ENCODE results near the gene CCDC61.
A peak's percentile ranks its signal among the peaks of the same experiment; 100 is the strongest.

The CCDC61 gene

DNA sequence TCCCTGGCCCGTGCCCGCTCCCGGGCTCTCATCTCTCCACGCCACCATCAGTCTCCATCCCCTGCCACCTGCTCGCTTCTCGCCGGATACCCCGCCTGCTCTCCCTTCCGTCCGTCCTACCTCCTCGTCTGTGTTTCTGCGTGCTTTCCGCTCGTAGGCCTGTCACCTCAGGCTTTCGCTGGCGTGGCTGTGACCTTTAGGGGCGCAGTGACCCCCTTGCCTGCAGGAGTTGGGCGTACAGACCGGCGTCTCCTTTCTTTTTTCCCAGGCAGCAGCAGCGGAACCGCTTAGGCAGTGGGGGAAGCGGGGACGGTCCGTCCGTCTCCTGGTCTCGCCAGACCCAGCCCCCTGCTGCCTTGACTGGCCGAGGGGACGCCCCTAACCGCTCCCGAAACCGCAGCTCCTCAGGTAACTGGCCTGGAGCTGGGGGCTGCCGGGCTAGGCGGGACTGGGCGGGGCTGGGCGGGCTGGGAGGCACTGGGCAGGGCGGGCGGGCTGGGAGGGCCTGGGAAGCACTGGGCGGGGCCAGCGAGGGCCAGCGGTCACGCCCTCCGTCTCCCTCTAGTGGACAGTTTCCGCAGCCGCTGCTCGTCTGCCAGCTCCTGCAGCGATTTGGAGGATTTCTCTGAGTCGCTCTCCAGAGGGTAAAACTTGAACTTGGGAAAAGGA, 21.3 kb downstream of the CCDC61 start:
- intact Hi-C loops (cut with DNase I; ENCODE audit: low total_unique reads), result loop anchor here (10.0 kb wide), 1 partner anchor 132 kb away; the partner anchor contains the start of gene IRF2BP1
- H3K4me3 ChIP-seq, result peak overlapping the region; percentile 60 to 69
- peaks cover 0 to 3% (median 0%) of the 10 kb centered on the region in 3 donors for H3K36me3 ChIP-seq
- no peaks in the 10 kb centered on the region for H3K9me3 ChIP-seq
- TF ChIP-seq, protein P1, sequence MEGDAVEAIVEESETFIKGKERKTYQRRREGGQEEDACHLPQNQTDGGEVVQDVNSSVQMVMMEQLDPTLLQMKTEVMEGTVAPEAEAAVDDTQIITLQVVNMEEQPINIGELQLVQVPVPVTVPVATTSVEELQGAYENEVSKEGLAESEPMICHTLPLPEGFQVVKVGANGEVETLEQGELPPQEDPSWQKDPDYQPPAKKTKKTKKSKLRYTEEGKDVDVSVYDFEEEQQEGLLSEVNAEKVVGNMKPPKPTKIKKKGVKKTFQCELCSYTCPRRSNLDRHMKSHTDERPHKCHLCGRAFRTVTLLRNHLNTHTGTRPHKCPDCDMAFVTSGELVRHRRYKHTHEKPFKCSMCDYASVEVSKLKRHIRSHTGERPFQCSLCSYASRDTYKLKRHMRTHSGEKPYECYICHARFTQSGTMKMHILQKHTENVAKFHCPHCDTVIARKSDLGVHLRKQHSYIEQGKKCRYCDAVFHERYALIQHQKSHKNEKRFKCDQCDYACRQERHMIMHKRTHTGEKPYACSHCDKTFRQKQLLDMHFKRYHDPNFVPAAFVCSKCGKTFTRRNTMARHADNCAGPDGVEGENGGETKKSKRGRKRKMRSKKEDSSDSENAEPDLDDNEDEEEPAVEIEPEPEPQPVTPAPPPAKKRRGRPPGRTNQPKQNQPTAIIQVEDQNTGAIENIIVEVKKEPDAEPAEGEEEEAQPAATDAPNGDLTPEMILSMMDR (IDR thresholded peaks at IDR 0.05), result peak; percentile 57 to 93
- peaks cover 0 to 10% of the 10 kb centered on the region in 2 donors for H3K27me3 ChIP-seq
- peaks cover 0 to 28% (median 22%) of the 10 kb centered on the region in 4 donors for H3K4me1 ChIP-seq
- peak overlapping the region; percentile 31 to 54 for H3K27ac ChIP-seq
- peak; percentile 68 to 87 for DNase-seq

DNA sequence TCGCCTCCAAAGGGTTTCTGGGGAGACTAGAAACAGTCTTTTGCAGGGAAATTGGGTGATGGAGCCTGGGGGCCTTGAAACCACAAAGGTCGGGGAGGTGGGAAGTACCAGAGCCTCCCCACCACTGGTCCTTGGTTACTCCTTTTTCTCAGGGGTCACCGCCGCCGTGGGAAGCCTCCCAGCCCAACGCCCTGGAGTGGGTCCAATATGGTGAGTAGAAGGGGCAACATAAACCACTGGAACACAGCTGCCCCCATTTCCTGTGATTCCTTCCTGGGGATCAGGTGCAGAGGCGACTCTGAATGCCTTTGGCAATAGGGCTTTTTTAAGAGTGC, 21.8 kb downstream of the CCDC61 start:
- intact Hi-C loops (cut with DNase I; ENCODE audit: low total_unique reads), result loop anchor here (10.0 kb wide), 1 partner anchor 132 kb away; the partner anchor contains the start of gene IRF2BP1
- TF ChIP-seq, protein P1 (IDR thresholded peaks at IDR 0.05), result peak in 1 of 2 experiments; percentile 17
- DNase-seq, result no peak
- Histone ChIP-seq H3K36me3 (no peaks in the 10 kb centered on the region), H3K27ac (no peak overlapping the region), H3K4me3 (peak overlapping the region in 1 of 2 donors; percentile 69), H3K4me1 (peaks cover 0 to 28% (median 22%) of the 10 kb centered on the region in 4 donors), H3K9me3 (no peaks in the 10 kb centered on the region), H3K27me3 (peaks cover 0 to 15% of the 10 kb centered on the region in 2 donors)

DNA sequence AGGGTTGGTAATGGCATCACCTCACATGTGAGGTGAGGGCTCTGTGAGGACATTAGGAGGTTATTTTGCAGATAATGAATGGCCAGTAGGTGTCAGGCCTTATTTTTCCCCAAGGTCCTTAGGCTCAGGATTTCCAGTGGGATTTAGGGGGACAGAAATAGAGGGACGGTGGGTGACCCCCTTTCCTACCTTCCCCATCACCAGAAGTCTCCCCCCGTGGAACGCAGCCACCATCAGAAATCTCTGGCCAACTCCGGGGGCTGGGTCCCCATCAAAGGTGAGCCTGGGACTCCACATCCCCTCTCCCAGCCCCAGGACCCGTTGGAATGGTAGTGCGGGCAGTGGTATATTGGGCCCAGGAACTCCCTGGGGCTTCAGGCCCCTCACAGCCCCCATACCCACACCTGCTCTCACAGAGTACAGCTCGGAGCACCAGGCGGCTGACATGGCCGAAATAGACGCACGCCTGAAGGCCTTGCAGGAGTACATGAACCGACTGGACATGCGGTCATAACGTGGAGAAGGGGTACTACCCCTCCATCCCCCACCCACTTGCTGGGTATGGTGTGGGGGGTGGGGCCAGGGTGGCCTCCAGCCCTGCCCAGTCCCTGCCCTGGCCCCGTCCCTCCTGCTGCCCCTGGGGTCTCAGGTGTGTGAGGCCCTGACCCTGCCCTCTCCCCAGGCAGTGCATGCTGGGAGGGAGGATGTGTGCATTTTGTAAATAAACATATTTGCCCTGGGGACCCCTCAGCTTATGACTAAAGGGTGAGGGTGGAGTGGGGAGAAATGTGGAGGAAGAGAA, 22.8 kb downstream of the CCDC61 start:
- Histone ChIP-seq H3K9me3 (no peaks in the 10 kb centered on the region), H3K4me1 (peaks cover 0 to 28% (median 22%) of the 10 kb centered on the region in 4 donors), H3K4me3 (no peak overlapping the region), H3K27ac (no peak overlapping the region), H3K27me3 (peaks cover 0 to 25% of the 10 kb centered on the region in 2 donors), H3K36me3 (no peaks in the 10 kb centered on the region)
- no peak for DNase-seq
- intact Hi-C loops (cut with DNase I; ENCODE audit: low total_unique reads), result loop anchor here (10.0 kb wide), 1 partner anchor 133 kb away; the partner anchor contains the start of gene IRF2BP1
- TF ChIP-seq, protein P1 (IDR thresholded peaks at IDR 0.05), result no peak

DNA sequence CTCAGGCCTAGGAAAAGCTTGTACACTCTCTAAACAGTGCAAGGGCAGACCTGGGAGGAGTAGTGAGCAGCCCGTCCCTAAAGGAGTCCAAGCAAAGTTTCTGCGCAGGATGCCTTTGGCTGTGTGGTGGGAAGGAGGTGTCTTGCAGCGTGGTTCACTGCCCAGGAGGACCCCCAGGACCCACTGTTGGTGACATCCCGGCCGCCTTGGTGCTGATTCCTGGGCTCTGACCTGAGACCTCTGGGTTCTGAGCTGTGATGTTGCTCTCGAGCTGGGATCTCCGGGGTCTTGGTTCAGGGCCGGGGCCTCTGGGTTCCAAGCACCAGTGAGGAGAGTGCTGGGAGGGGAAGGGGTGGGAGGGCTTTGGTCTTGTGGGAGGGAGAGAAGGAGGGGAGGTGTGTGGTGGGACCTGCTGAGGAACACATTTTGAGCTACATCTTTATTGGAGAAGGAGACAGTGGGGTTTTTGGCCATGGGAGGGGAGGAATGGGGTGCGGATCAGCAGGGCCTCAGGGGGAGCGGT, 23.5 kb downstream of the CCDC61 start:
- Histone ChIP-seq H3K27me3 (peaks cover 0 to 30% of the 10 kb centered on the region in 2 donors), H3K4me1 (peaks cover 0 to 28% (median 22%) of the 10 kb centered on the region in 4 donors), H3K9me3 (no peaks in the 10 kb centered on the region), H3K36me3 (no peaks in the 10 kb centered on the region), H3K4me3 (no peak overlapping the region), H3K27ac (no peak overlapping the region)
- TF ChIP-seq, protein P1 (IDR thresholded peaks at IDR 0.05), result no peak
- no peak for DNase-seq
- intact Hi-C loops (cut with DNase I; ENCODE audit: low total_unique reads), result loop anchor here (10.0 kb wide), 1 partner anchor 134 kb away; the partner anchor contains the start of gene IRF2BP1

DNA sequence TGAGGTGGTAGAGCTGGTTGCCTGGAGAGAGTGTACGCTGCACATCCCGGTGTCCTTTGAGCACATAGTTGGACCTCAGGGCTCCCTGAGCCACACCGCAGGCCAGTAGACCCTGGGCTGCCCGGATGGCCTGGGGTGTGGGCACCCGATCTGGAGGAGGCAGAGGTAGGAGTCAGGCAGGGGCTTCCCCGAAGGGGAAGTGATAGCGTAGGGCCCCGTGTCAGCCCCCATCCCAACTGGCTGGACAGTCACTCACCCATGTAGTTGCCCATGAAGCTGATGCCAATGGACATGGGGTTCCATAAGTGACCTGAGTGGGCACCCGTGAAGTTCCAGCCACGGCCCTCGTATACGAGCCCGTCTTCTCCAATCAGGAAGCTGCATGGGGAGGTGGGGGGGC, 24.0 kb downstream of the CCDC61 start:
- Histone ChIP-seq H3K9me3 (no peaks in the 10 kb centered on the region), H3K27ac (no peak overlapping the region), H3K4me1 (peaks cover 0 to 28% (median 22%) of the 10 kb centered on the region in 4 donors), H3K36me3 (no peaks in the 10 kb centered on the region), H3K27me3 (peaks cover 0 to 35% of the 10 kb centered on the region in 2 donors), H3K4me3 (no peak overlapping the region)
- TF ChIP-seq, protein P1 (IDR thresholded peaks at IDR 0.05), result no peak
- peak in 1 of 2 donors; percentile 64 for DNase-seq
- intact Hi-C loops (cut with DNase I; ENCODE audit: low total_unique reads), result loop anchor here (10.0 kb wide), 1 partner anchor 134 kb away; the partner anchor contains the start of gene IRF2BP1

Data from tibial artery (tissue), 4 donors.